Fibroblast of upper back skin (primary cell): ENCODE data around the gene CPXM2.

Source experiments
- DNase-seq: peaks from one replicate; pipeline ENCODE4 v3.0.0-alpha.2; 2013

CPXM2 gene

GRCh38 chr10:123796736-123797135, 94.9 kb downstream of the CPXM2 start:
- peak; percentile 6 for DNase-seq

GRCh38 chr10:123795846-123796590, 95.6 kb downstream of the CPXM2 start:
- no peak for DNase-seq

GRCh38 chr10:123795196-123795780, 96.3 kb downstream of the CPXM2 start:
- no peak for DNase-seq

- no peak for DNase-seq
Measured at GRCh38 chr10:123792248-123792978, 99.2 kb downstream of the CPXM2 start.

- no peak for DNase-seq
Measured at GRCh38 chr10:123790132-123790885, 101.3 kb downstream of the CPXM2 start.

- DNase-seq: no peak
Measured at GRCh38 chr10:123788981-123789380, 102.6 kb downstream of the CPXM2 start.

- DNase-seq: no peak
Measured at GRCh38 chr10:123787566-123787965, 104.0 kb downstream of the CPXM2 start.

- no peak for DNase-seq
Measured at GRCh38 chr10:123786896-123787295, 104.7 kb downstream of the CPXM2 start.

- no peak for DNase-seq
Measured at GRCh38 chr10:123786306-123786705, 105.3 kb downstream of the CPXM2 start.

GRCh38 chr10:123784646-123785045, 107.0 kb downstream of the CPXM2 start:
- DNase-seq: no peak

- no peak for DNase-seq
Measured at GRCh38 chr10:123784216-123784615, 107.4 kb downstream of the CPXM2 start.

GRCh38 chr10:123783296-123783695, 108.3 kb downstream of the CPXM2 start:
- DNase-seq: no peak

GRCh38 chr10:123782549-123782948, 109.1 kb downstream of the CPXM2 start:
- no peak for DNase-seq

GRCh38 chr10:123781956-123782500, 109.6 kb downstream of the CPXM2 start:
- no peak for DNase-seq

GRCh38 chr10:123781324-123781900, 110.2 kb downstream of the CPXM2 start:
- no peak for DNase-seq

GRCh38 chr10:123778719-123779517, 112.7 kb downstream of the CPXM2 start:
- no peak for DNase-seq

- no peak for DNase-seq
Measured at GRCh38 chr10:123777881-123778280, 113.7 kb downstream of the CPXM2 start.

GRCh38 chr10:123774132-123774742, 117.4 kb downstream of the CPXM2 start:
- DNase-seq: no peak

GRCh38 chr10:123772645-123773508, 118.7 kb downstream of the CPXM2 start:
- DNase-seq: peak; percentile 3
